DND-41 (cell line): ENCODE data around the gene KRT78.

Experiments used
- ATAC-seq: fragments of 200-7000 bp; cut with Tn5 transposase; 3 replicates; pipeline ENCODE4 v1.9.1; 2021; ENCODE audit warnings: low read depth; ENCODE audit not compliant: insufficient read depth
- DNase-seq: peaks from one replicate; pipeline ENCODE4 v3.0.0-alpha.2; 2020
- H2AFZ ChIP-seq: 2 replicates; pipeline ENCODE4 v1.6.0; 2012; ENCODE audit warnings: low read depth, low read length
- H3K27ac ChIP-seq: 2 replicates; pipeline ENCODE4 v1.5.1; 2012; ENCODE audit warnings: low read length, inconsistent platforms
- H3K27me3 ChIP-seq: fragments of 200-600 bp; sonication (generic); 2 replicates; pipeline ENCODE4 v1.6.0; 2012; ENCODE audit warnings: low read length, mild to moderate bottlenecking, inconsistent platforms; ENCODE audit not compliant: insufficient read depth, poor library complexity
- H3K36me3 ChIP-seq: 2 replicates; pipeline ENCODE4 v1.5.1; 2012; ENCODE audit warnings: low read length, inconsistent platforms; ENCODE audit not compliant: insufficient read depth
- H3K4me1 ChIP-seq: 2 replicates; pipeline ENCODE4 v1.5.1; 2012; ENCODE audit warnings: mild to moderate bottlenecking, low read length; ENCODE audit not compliant: insufficient read depth
- H3K4me2 ChIP-seq: 2 replicates; pipeline ENCODE4 v1.6.0; 2012; ENCODE audit warnings: mild to moderate bottlenecking, moderate library complexity, low read length, inconsistent platforms; ENCODE audit not compliant: insufficient read depth
- H3K4me3 ChIP-seq, 2 experiments: fragments of 200-600 bp in 1 of 2; shearing (Covaris generic) in 1 of 2; 2 replicates each; pipeline ENCODE4 v1.5.1; 2012 to 2016; ENCODE audit warnings: inconsistent platforms in 2 of 2, low read length in 2 of 2, mild to moderate bottlenecking in 2 of 2, low read depth in 1 of 2, moderate library complexity in 1 of 2
- H3K79me2 ChIP-seq: 2 replicates; pipeline ENCODE4 v1.6.0; 2012; ENCODE audit warnings: low read length, inconsistent platforms; ENCODE audit not compliant: insufficient read depth
- H3K9ac ChIP-seq: 2 replicates; pipeline ENCODE4 v1.6.0; 2012; ENCODE audit warnings: low read depth, mild to moderate bottlenecking, inconsistent platforms, low read length, moderate library complexity
- H3K9me3 ChIP-seq: 2 replicates; pipeline ENCODE4 v1.5.1; 2012; ENCODE audit warnings: low read length, moderate library complexity, mild to moderate bottlenecking, inconsistent platforms; ENCODE audit not compliant: insufficient read depth, severe bottlenecking
- H4K20me1 ChIP-seq: 2 replicates; pipeline ENCODE4 v1.6.0; 2012; ENCODE audit warnings: low read length; ENCODE audit not compliant: insufficient read depth
- CTCF ChIP-seq: IDR thresholded peaks from 2 replicates; pipeline ENCODE4 v1.5.1; 2012; ENCODE audit warnings: borderline replicate concordance, low read length, moderate library complexity, mild to moderate bottlenecking; ENCODE audit not compliant: poor library complexity, severe bottlenecking; ENCODE audit errors: extremely low read depth
- EZH2 ChIP-seq: IDR thresholded peaks from 3 replicates; pipeline ENCODE4 v1.6.1; 2012; ENCODE audit warnings: borderline replicate concordance, low read depth, mild to moderate bottlenecking, moderate library complexity, low read length, inconsistent platforms; ENCODE audit not compliant: severe bottlenecking

Gene KRT78

GRCh38 chr12:52862023-52862422, 13.2 kb upstream of the KRT78 start:
- Histone ChIP-seq H3K9me3 (no peaks in the 10 kb centered on the region), H3K27me3 (peaks cover 2% of the 10 kb centered on the region), H3K36me3 (no peaks in the 10 kb centered on the region), H2AFZ (no peak overlapping the region), H4K20me1 (no peaks in the 10 kb centered on the region), H3K4me2 (no peak overlapping the region), H3K4me1 (no peaks in the 10 kb centered on the region), H3K4me3 (no peak overlapping the region), H3K9ac (no peak overlapping the region), H3K27ac (no peak overlapping the region), H3K79me2 (no peaks in the 10 kb centered on the region)
- TF ChIP-seq CTCF: no peak
- no peak for TF ChIP-seq EZH2
- ATAC-seq: no peak
- no peak for DNase-seq

- DNase-seq (no peak), ATAC-seq (no peak)
- no peaks in the 10 kb centered on the region for H4K20me1 ChIP-seq
- H3K9me3 ChIP-seq: no peaks in the 10 kb centered on the region
- no peak overlapping the region for H3K4me2 ChIP-seq
- peaks cover 2% of the 10 kb centered on the region for H3K27me3 ChIP-seq
- no peaks in the 10 kb centered on the region for H3K4me1 ChIP-seq
- H3K79me2 ChIP-seq: no peaks in the 10 kb centered on the region
- H3K27ac ChIP-seq: no peak overlapping the region
- no peaks in the 10 kb centered on the region for H3K36me3 ChIP-seq
- H3K9ac ChIP-seq: no peak overlapping the region
- TF ChIP-seq CTCF (no peak), EZH2 (no peak)
- no peak overlapping the region for H3K4me3 ChIP-seq
- H2AFZ ChIP-seq: no peak overlapping the region
Measured at GRCh38 chr12:52861511-52861910, 12.7 kb upstream of the KRT78 start.

GRCh38 chr12:52860102-52860823, 11.5 kb upstream of the KRT78 start:
- no peak overlapping the region for H3K4me2 ChIP-seq
- TF ChIP-seq CTCF: no peak
- no peak for TF ChIP-seq EZH2

More at GRCh38 chr12:52860102-52860823, 11.5 kb upstream of the KRT78 start:
- DNase-seq: no peak
- Histone ChIP-seq H3K27ac (no peak overlapping the region), H3K36me3 (no peaks in the 10 kb centered on the region), H3K79me2 (no peaks in the 10 kb centered on the region), H3K9me3 (no peaks in the 10 kb centered on the region), H3K9ac (no peak overlapping the region), H3K4me3 (no peak overlapping the region), H2AFZ (no peak overlapping the region), H3K4me1 (no peaks in the 10 kb centered on the region), H4K20me1 (no peaks in the 10 kb centered on the region), H3K27me3 (peaks cover 2% of the 10 kb centered on the region)
- no peak for ATAC-seq
